Breast epithelium (tissue), 4 donors: ENCODE measurements around the gene IL1RAPL2. TPM values are rescaled to one million over a fixed set of nuclear protein-coding genes. Genes with fewer than 3 reads are reported as not detected.

Source experiments
- DNase-seq, 2 donors: peaks; one replicate each; pipeline ENCODE4 v3.0.0-alpha.2; 2019; ENCODE audit warnings: low spot score in 2 of 2
- H3K27ac ChIP-seq, 2 donors: fragments of 200-600 bp; sonication (generic) in 1 of 2; one replicate each; pipeline ENCODE4 v1.5.1; 2016 to 2019; ENCODE audit warnings: mild to moderate bottlenecking in 1 of 2
- H3K27me3 ChIP-seq, 2 donors: fragments of 200-600 bp; sonication (generic) in 1 of 2; one replicate each; pipeline versions ENCODE4 v1.5.1 to v1.6.0; 2017 to 2019; ENCODE audit warnings: control low read depth in 1 of 2, mild to moderate bottlenecking in 1 of 2
- H3K36me3 ChIP-seq: fragments of 200-600 bp; one replicate; pipeline ENCODE4 v1.5.1; 2019
- H3K4me1 ChIP-seq, 2 donors: fragments of 200-600 bp; sonication (generic); one replicate each; pipeline ENCODE4 v1.5.1; 2016 to 2019; ENCODE audit warnings: control low read depth in 1 of 2
- H3K4me3 ChIP-seq, 3 donors: fragments of 200-600 bp; sonication (generic); 1 replicate in 2 of 3; 2 replicates in 1 of 3; pipeline ENCODE4 v1.5.1; 2016 to 2019; ENCODE audit warnings: mild to moderate bottlenecking in 3 of 3, moderate library complexity in 2 of 3
- H3K9me3 ChIP-seq, 2 donors: fragments of 200-600 bp; sonication (generic) in 1 of 2; one replicate each; pipeline ENCODE4 v1.5.1; 2016 to 2019; ENCODE audit warnings: control low read depth in 1 of 2
- POLR2A ChIP-seq: fragments of 450-650 bp; IDR thresholded peaks from one replicate; pipeline ENCODE4 v1.6.1; 2016; ENCODE audit warnings: antibody characterized with exemption, mild to moderate bottlenecking, moderate library complexity
- POLR2AphosphoS5 ChIP-seq, 3 donors: sonication (generic); formaldehyde crosslinking; IDR thresholded peaks; one replicate each; pipeline ENCODE4 v1.6.1; 2017; ENCODE audit warnings: antibody characterized with exemption in 3 of 3
- intact Hi-C: fragments of 100-400 bp; cut with DNase I; formaldehyde crosslinking; loops from one replicate; pipeline ENCODE4 v1.15.1; 2023; ENCODE audit warnings: low total_unique reads
- total RNA-seq, 3 donors: library from RNA; depleted of rRNA; stranded (reverse); fragments of >200 nt; gene quantifications; one replicate each; pipeline ENCODE4 v1.1.0, GENCODE V29; 2016
- TF ChIP-seq, protein P1 (sequence below), 3 donors: fragments of 450-650 bp; IDR thresholded peaks; one replicate each; pipeline ENCODE4 v1.5.1; 2016 to 2017; ENCODE audit warnings: antibody characterized with exemption in 3 of 3, mild to moderate bottlenecking in 3 of 3, moderate library complexity in 3 of 3

The IL1RAPL2 gene
- total RNA-seq, 3 donors from 2014 or later = 0.44 to 0.66 TPM; not detected in 1

DNA sequence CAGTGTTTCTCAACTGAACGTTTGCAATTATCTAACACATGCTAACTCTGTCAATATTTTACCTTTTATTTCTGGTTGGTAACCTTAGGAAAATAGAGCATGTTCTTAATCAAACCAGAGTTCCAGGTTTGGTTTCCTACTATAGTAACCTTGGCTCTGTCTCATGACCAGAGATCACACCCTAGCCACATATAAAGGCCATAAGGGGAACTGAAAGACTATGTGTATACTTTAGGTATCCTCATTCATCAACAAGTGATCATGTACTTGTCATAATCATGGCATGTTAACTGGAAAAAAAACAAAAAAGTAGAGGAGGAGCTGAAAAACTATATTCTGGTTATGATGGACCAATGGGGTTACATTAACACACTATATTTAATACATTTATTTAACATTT is 352.1 kb downstream of the IL1RAPL2 start:
- H3K36me3 ChIP-seq = no peaks in the 10 kb centered on the region
- H3K27me3 ChIP-seq = peaks cover 0 to 25% of the 10 kb centered on the region in 2 donors
- intact Hi-C loops = no loop called here
- TF ChIP-seq, protein P1, sequence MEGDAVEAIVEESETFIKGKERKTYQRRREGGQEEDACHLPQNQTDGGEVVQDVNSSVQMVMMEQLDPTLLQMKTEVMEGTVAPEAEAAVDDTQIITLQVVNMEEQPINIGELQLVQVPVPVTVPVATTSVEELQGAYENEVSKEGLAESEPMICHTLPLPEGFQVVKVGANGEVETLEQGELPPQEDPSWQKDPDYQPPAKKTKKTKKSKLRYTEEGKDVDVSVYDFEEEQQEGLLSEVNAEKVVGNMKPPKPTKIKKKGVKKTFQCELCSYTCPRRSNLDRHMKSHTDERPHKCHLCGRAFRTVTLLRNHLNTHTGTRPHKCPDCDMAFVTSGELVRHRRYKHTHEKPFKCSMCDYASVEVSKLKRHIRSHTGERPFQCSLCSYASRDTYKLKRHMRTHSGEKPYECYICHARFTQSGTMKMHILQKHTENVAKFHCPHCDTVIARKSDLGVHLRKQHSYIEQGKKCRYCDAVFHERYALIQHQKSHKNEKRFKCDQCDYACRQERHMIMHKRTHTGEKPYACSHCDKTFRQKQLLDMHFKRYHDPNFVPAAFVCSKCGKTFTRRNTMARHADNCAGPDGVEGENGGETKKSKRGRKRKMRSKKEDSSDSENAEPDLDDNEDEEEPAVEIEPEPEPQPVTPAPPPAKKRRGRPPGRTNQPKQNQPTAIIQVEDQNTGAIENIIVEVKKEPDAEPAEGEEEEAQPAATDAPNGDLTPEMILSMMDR (IDR thresholded peaks at IDR 0.05) = no peak
- TF ChIP-seq POLR2A (no peak), POLR2AphosphoS5 (IDR thresholded peaks at IDR 0.05) (no peak)
- H3K27ac ChIP-seq = no peak overlapping the region
- H3K9me3 ChIP-seq = no peaks in the 10 kb centered on the region
- no peaks in the 10 kb centered on the region for H3K4me1 ChIP-seq
- no peak for DNase-seq
- no peak overlapping the region for H3K4me3 ChIP-seq

DNA sequence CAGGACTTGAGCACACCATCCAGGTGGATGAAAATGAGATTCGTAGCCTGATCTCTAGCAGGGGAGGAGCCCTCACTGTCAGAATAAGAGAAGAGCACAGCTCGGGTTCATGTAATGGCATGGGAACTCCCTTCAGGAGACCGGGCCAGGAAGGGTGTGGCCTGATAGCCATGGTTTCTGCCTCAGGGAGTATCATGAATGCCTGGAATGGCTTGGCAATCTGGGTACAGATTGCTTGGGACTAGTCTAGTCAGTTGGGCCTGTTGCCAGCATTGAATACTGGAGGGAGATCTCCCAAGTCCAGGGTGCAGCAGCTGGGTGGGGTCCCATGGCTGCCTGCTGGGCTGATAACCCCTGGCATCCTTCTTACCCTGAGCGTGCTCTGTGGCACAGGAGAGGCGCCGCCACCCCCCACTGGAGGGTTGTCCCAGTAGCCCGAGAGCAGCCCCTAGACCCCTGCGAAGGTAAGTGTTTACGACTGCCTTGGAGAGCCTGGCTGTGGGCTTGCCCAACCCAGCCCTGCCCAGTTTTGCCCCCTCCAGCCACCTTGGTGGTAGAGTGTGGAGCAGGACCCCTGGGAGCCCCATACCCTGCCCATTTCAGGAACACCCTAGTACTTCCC is 355.7 kb downstream of the IL1RAPL2 start:
- no peak for DNase-seq

DNA sequence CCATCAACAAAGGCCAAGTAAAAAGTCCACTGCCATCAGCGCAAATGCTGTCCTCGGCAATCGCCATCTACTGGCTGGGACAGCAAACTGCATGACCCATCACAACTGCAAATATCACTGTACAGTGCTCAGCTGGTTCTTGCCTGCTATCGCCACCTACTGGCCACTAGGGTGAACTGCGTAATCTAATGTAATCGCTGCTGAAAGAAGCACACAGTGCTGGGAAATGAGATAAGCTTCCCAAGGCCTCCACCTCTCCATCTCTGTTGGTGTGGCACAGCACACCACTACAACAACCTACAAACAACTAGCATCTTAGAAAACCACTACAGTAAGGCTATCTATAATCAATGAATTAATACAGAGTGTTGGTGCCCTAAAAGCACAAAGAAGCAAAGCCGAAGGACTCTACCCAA is 356.2 kb downstream of the IL1RAPL2 start:
- peaks cover 0 to 33% of the 10 kb centered on the region in 2 donors for H3K27me3 ChIP-seq
- no peaks in the 10 kb centered on the region for H3K4me1 ChIP-seq
- no peak overlapping the region for H3K27ac ChIP-seq
- DNase-seq = peak in 1 of 2 donors; percentile 28
- no peaks in the 10 kb centered on the region for H3K9me3 ChIP-seq
- no peaks in the 10 kb centered on the region for H3K36me3 ChIP-seq
- TF ChIP-seq, protein P1 (IDR thresholded peaks at IDR 0.05) = peak; percentile 64 to 84 (median 76)
- no peak for TF ChIP-seq POLR2AphosphoS5 (IDR thresholded peaks at IDR 0.05)
- H3K4me3 ChIP-seq = no peak overlapping the region
- intact Hi-C loops = no loop called here

More for the DNA sequence above, 355.7 kb downstream of the IL1RAPL2 start:
- H3K9me3 ChIP-seq = no peaks in the 10 kb centered on the region
- peaks cover 0 to 33% of the 10 kb centered on the region in 2 donors for H3K27me3 ChIP-seq
- no peak for TF ChIP-seq POLR2A
- TF ChIP-seq, protein P1 (IDR thresholded peaks at IDR 0.05) = no peak
- TF ChIP-seq POLR2AphosphoS5 (IDR thresholded peaks at IDR 0.05) = no peak
- H3K36me3 ChIP-seq = no peaks in the 10 kb centered on the region
- H3K27ac ChIP-seq = no peak overlapping the region
- no peaks in the 10 kb centered on the region for H3K4me1 ChIP-seq
- intact Hi-C loops = no loop called here
- no peak overlapping the region for H3K4me3 ChIP-seq

DNA sequence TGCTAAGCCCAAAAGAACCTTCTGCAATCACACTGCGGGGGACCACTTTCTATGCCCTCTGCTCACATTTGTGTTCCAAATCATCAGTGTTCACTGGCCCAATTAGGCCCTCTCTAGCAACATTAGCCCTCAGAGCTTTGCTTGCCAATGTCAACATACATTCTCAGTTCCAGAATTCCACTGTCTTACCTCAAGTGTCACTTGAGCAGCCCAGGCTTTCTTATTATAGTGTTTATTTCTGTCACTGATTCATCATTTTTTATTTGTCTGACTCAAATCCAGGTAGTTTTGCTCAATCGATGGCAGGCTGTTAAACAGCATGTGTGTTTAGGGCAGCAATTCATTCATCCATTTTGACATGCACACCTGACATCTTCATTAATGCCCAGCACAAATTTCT is 363.3 kb downstream of the IL1RAPL2 start:
- H3K4me3 ChIP-seq = no peak overlapping the region
- no peak overlapping the region for H3K27ac ChIP-seq
- H3K27me3 ChIP-seq = peaks cover 0 to 42% of the 10 kb centered on the region in 2 donors
- TF ChIP-seq POLR2AphosphoS5 (IDR thresholded peaks at IDR 0.05) (no peak), POLR2A (no peak)
- TF ChIP-seq, protein P1 (IDR thresholded peaks at IDR 0.05) = no peak
- intact Hi-C loops = loop anchor here (5.0 kb wide), 1 partner anchor 1157 kb away; no protein-coding TSS in a partner anchor
- no peaks in the 10 kb centered on the region for H3K36me3 ChIP-seq
- H3K4me1 ChIP-seq = no peaks in the 10 kb centered on the region
- DNase-seq = no peak
- H3K9me3 ChIP-seq = no peaks in the 10 kb centered on the region

DNA sequence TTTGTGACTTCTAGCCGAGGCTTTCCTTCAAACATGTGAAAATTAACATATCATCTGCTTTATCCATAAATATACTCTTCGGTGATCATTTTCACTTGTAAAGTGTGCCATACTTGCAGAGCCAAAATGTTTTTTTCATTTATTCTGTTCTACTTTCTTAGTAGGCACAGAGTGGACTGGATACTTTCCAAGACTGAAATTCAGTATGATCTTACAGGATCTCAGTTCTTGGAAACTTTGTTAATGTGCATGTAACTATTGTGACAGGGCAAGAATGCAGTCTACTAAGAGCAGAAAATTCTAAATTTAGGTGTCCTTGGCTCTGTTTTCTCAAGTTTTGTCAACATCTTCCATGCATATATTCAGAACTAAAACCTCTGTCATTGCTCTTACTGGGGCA is 369.6 kb downstream of the IL1RAPL2 start:
- TF ChIP-seq POLR2AphosphoS5 (IDR thresholded peaks at IDR 0.05) = no peak
- TF ChIP-seq, protein P1 (IDR thresholded peaks at IDR 0.05) = no peak
- TF ChIP-seq POLR2A = no peak
- Histone ChIP-seq H3K27ac (no peak overlapping the region), H3K36me3 (no peaks in the 10 kb centered on the region), H3K9me3 (no peaks in the 10 kb centered on the region), H3K4me3 (no peak overlapping the region), H3K4me1 (no peaks in the 10 kb centered on the region), H3K27me3 (peaks cover 0 to 48% of the 10 kb centered on the region in 2 donors)
- no peak for DNase-seq
- intact Hi-C loops = no loop called here
